ENCODE data around the gene PSMG4. TPM values are rescaled to one million over a fixed set of nuclear protein-coding genes. Genes with fewer than 3 reads are reported as not detected.

Gene PSMG4
- total and polyA plus RNA-seq, 9 of the 15 experiments (the other 6 are each of a cell fraction or from before 2014, with no cell fraction given) = 12.9 to 185 (median 52.0) TPM

GRCh38 chr6:3209114-3210023 is 49.4 kb upstream of the PSMG4 start (continued):
- TF ChIP-seq, protein P1, sequence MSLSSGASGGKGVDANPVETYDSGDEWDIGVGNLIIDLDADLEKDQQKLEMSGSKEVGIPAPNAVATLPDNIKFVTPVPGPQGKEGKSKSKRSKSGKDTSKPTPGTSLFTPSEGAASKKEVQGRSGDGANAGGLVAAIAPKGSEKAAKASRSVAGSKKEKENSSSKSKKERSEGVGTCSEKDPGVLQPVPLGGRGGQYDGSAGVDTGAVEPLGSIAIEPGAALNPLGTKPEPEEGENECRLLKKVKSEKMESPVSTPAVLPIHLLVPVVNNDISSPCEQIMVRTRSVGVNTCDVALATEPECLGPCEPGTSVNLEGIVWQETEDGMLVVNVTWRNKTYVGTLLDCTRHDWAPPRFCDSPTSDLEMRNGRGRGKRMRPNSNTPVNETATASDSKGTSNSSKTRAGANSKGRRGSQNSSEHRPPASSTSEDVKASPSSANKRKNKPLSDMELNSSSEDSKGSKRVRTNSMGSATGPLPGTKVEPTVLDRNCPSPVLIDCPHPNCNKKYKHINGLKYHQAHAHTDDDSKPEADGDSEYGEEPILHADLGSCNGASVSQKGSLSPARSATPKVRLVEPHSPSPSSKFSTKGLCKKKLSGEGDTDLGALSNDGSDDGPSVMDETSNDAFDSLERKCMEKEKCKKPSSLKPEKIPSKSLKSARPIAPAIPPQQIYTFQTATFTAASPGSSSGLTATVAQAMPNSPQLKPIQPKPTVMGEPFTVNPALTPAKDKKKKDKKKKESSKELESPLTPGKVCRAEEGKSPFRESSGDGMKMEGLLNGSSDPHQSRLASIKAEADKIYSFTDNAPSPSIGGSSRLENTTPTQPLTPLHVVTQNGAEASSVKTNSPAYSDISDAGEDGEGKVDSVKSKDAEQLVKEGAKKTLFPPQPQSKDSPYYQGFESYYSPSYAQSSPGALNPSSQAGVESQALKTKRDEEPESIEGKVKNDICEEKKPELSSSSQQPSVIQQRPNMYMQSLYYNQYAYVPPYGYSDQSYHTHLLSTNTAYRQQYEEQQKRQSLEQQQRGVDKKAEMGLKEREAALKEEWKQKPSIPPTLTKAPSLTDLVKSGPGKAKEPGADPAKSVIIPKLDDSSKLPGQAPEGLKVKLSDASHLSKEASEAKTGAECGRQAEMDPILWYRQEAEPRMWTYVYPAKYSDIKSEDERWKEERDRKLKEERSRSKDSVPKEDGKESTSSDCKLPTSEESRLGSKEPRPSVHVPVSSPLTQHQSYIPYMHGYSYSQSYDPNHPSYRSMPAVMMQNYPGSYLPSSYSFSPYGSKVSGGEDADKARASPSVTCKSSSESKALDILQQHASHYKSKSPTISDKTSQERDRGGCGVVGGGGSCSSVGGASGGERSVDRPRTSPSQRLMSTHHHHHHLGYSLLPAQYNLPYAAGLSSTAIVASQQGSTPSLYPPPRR (CRISPR knock-in tag; IDR thresholded peaks at IDR 0.05; ENCODE audit: borderline replicate concordance) = no peak
- TF ChIP-seq ELK3 (CRISPR knock-in tag; IDR thresholded peaks at IDR 0.05) = no peak
- TF ChIP-seq RBM22 (IDR thresholded peaks at IDR 0.05; ENCODE audit: low read depth, low read length, poor library complexity, severe bottlenecking) = no peak
- TF ChIP-seq ERF (CRISPR knock-in tag; IDR thresholded peaks at IDR 0.05) = no peak
- TF ChIP-seq GTF2E2 (tag; IDR thresholded peaks at IDR 0.05) = no peak
- no peak; the same call in 1 of the 2 replicates for TF ChIP-seq CEBPG (CRISPR knock-in tag; IDR thresholded peaks at IDR 0.05)
- peak in 1 of 2 experiments; percentile 18; a peak in 1 of 4 replicates for TF ChIP-seq CEBPG (tag; conservative IDR thresholded peaks at IDR 0.05 in 1 of 2, IDR thresholded peaks at IDR 0.05 in 1 of 2)
- TF ChIP-seq MAZ (CRISPR knock-in tag; conservative IDR thresholded peaks at IDR 0.05 in 1 of 2, IDR thresholded peaks at IDR 0.05 in 1 of 2) = peak; percentile 13 to 85; a peak in 3 of 4 replicates
- no peak for TF ChIP-seq HNRNPH1 (optimal IDR thresholded peaks at IDR 0.05; ENCODE audit: low read depth, low read length)
- TF ChIP-seq, protein P2, sequence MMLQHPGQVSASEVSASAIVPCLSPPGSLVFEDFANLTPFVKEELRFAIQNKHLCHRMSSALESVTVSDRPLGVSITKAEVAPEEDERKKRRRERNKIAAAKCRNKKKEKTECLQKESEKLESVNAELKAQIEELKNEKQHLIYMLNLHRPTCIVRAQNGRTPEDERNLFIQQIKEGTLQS (IDR thresholded peaks at IDR 0.05) = peak; percentile 96
- TF ChIP-seq, protein P2 (CRISPR knock-in tag; conservative IDR thresholded peaks at IDR 0.05) = peak; percentile 87
- no peak for TF ChIP-seq ZFP1 (CRISPR knock-in tag; IDR thresholded peaks at IDR 0.05)
- TF ChIP-seq POLR2AphosphoS5 (IDR thresholded peaks at IDR 0.05; ENCODE audit: control insufficient read depth, insufficient read depth, low read depth, low read length) = peak; percentile 51; the same call in 1 of the 2 replicates
- no peak for TF ChIP-seq TRIM28 (IDR thresholded peaks at IDR 0.05)
- TF ChIP-seq THRA (IDR thresholded peaks at IDR 0.05) = no peak
- no peak for TF ChIP-seq ZNF785 (CRISPR knock-in tag; IDR thresholded peaks at IDR 0.05)
- TF ChIP-seq CCAR2 (IDR thresholded peaks at IDR 0.05; ENCODE audit: low read depth, low read length) = no peak
